MM.1S (cell line): ENCODE measurements around the gene ING3.

Experiments used
- EZH2 ChIP-seq: fragments of 300-600 bp; sonication (generic); optimal IDR thresholded peaks from 2 replicates; pipeline ENCODE3; 2017; ENCODE audit warnings: low read depth, mild to moderate bottlenecking, antibody characterized with exemption, low read length, mixed read lengths
- EZH2phosphoT487 ChIP-seq: fragments of 300-600 bp; sonication (generic); IDR thresholded peaks from 2 replicates; pipeline ENCODE4 v1.6.1; 2018; ENCODE audit warnings: antibody characterized with exemption, low read length

DNA sequence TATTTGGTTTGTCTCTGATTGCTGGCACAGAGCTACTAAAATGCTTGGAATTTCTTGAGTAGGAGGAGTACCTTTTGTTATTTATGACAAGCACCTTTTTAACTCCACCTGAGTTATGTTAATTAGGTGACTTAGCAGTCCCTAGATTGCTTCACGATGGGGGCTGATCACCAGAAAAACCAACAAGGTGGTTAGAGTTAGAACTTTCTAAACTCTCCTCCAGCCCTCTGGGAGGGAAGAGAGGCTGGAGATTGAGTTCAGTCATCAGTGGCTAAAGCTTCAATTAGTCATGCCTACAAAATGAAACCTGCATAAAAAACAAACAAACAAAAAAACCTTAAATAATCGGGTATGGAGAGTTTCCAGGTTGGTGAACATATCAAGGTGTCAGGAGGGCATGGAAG is 23.6 kb upstream of the ING3 start:
- TF ChIP-seq EZH2phosphoT487: no peak
- no peak for TF ChIP-seq EZH2
